Effector memory CD4-positive, alpha-beta T cell (primary cell): ENCODE data around the gene FAF1.
"Not testable (repeated sequence)": the region's sequence is repeated elsewhere in the genome, so short reads cannot be mapped to it uniquely, and the experiment has no call there.

Experiments used
- DNase-seq, 3 donors: peaks; one replicate each; pipeline ENCODE4 v3.0.0-alpha.2; 2020
- H3K27ac ChIP-seq: 2 replicates; pipeline ENCODE4 v1.7.0; 2013; ENCODE audit warnings: mild to moderate bottlenecking, low read length, moderate library complexity; ENCODE audit not compliant: insufficient read depth, poor library complexity, severe bottlenecking
- H3K27me3 ChIP-seq: replicated peaks from 2 replicates; pipeline ENCODE4 v1.7.0; 2013; ENCODE audit warnings: mild to moderate bottlenecking, low read length; ENCODE audit not compliant: insufficient read depth, control insufficient read depth, poor library complexity, severe bottlenecking
- H3K36me3 ChIP-seq: 2 replicates; pipeline ENCODE4 v1.7.0; 2013; ENCODE audit warnings: mild to moderate bottlenecking, low read length, moderate library complexity; ENCODE audit not compliant: control insufficient read depth, insufficient read depth
- H3K4me1 ChIP-seq: 2 replicates; pipeline ENCODE4 v1.7.0; 2013; ENCODE audit warnings: low read length, mild to moderate bottlenecking; ENCODE audit not compliant: control insufficient read depth, insufficient read depth, poor library complexity, severe bottlenecking
- H3K4me3 ChIP-seq: 2 replicates; pipeline ENCODE4 v1.7.0; 2013; ENCODE audit warnings: low read length, low read depth, mild to moderate bottlenecking; ENCODE audit not compliant: insufficient read depth, poor library complexity, severe bottlenecking
- H3K9me3 ChIP-seq: 2 replicates; pipeline ENCODE4 v1.7.0; 2013; ENCODE audit warnings: mild to moderate bottlenecking, low read length, moderate library complexity; ENCODE audit not compliant: control insufficient read depth
- total RNA-seq, 3 donors: gene quantifications; one replicate each; lab custom pipeline; 2026; lab: John Stamatoyannopoulos, UW

Gene FAF1
- 55.4 to 68.3 (median 58.3) reads per million in 3 donors for total RNA-seq

GRCh38 chr1:50959913-50960844 is at the start of gene FAF1:
Gene FAF1 (minus strand): TSS chr1:50960267. CDS start chr1:50959811, 456 bp downstream.
- DNase-seq: peak; percentile 95 to 98 (median 96)
- H3K4me1 ChIP-seq: peaks cover 9% of the 10 kb centered on the region
- H3K27ac ChIP-seq: peak within 1 kb of the TSS; percentile 69
- no peaks in the 10 kb centered on the region for H3K27me3 ChIP-seq
- no peaks in the 10 kb centered on the region for H3K36me3 ChIP-seq
- peak within 1 kb of the TSS; percentile 61 for H3K4me3 ChIP-seq
- H3K9me3 ChIP-seq: no peaks in the 10 kb centered on the region

- H3K9me3 ChIP-seq: no peaks in the 10 kb centered on the region
- no peaks in the 10 kb centered on the region for H3K36me3 ChIP-seq
- no peaks in the 10 kb centered on the region for H3K4me1 ChIP-seq
- H3K27me3 ChIP-seq: no peaks in the 10 kb centered on the region
- H3K27ac ChIP-seq: no peak overlapping the region
- DNase-seq: no peak
- H3K4me3 ChIP-seq: no peak overlapping the region
These were observed 49.3 kb upstream of the FAF1 start for GRCh38 chr1:51009381-51009780.

- H3K4me3 ChIP-seq, H3K4me1 ChIP-seq, H3K27ac ChIP-seq, DNase-seq, H3K36me3 ChIP-seq, H3K9me3 ChIP-seq, H3K27me3 ChIP-seq: not testable (repeated sequence)
These were observed 45.5 kb upstream of the FAF1 start for GRCh38 chr1:51005549-51005948.

GRCh38 chr1:51002516-51002915 is 42.4 kb upstream of the FAF1 start:
- H3K36me3 ChIP-seq: no peaks in the 10 kb centered on the region
- no peak overlapping the region for H3K4me3 ChIP-seq
- H3K27me3 ChIP-seq: no peaks in the 10 kb centered on the region
- no peaks in the 10 kb centered on the region for H3K4me1 ChIP-seq
- no peak for DNase-seq
- no peaks in the 10 kb centered on the region for H3K9me3 ChIP-seq
- no peak overlapping the region for H3K27ac ChIP-seq

GRCh38 chr1:51000651-51001050 is 40.6 kb upstream of the FAF1 start:
- Histone ChIP-seq H3K4me3 (no peak overlapping the region), H3K27me3 (no peaks in the 10 kb centered on the region)

GRCh38 chr1:51000160-51000559 is 40.1 kb upstream of the FAF1 start:
- Histone ChIP-seq H3K4me3 (no peak overlapping the region), H3K27me3 (no peaks in the 10 kb centered on the region)
- no peak for DNase-seq

More at GRCh38 chr1:51000651-51001050, 40.6 kb upstream of the FAF1 start:
- Histone ChIP-seq H3K4me1 (no peaks in the 10 kb centered on the region), H3K9me3 (no peaks in the 10 kb centered on the region), H3K36me3 (no peaks in the 10 kb centered on the region), H3K27ac (no peak overlapping the region)
- no peak for DNase-seq

GRCh38 chr1:50999375-50999774 is 39.3 kb upstream of the FAF1 start:
- not testable (repeated sequence) for H3K9me3 ChIP-seq, H3K27me3 ChIP-seq, H3K4me3 ChIP-seq, H3K4me1 ChIP-seq, H3K36me3 ChIP-seq, H3K27ac ChIP-seq, DNase-seq

More at GRCh38 chr1:51000160-51000559, 40.1 kb upstream of the FAF1 start:
- no peaks in the 10 kb centered on the region for H3K9me3 ChIP-seq
- H3K36me3 ChIP-seq: no peaks in the 10 kb centered on the region
- H3K27ac ChIP-seq: no peak overlapping the region
- H3K4me1 ChIP-seq: no peaks in the 10 kb centered on the region

- Histone ChIP-seq H3K27me3 (no peaks in the 10 kb centered on the region), H3K4me3 (no peak overlapping the region), H3K36me3 (no peaks in the 10 kb centered on the region), H3K9me3 (no peaks in the 10 kb centered on the region), H3K4me1 (no peaks in the 10 kb centered on the region), H3K27ac (no peak overlapping the region)
- DNase-seq: no peak
These were observed 36.0 kb upstream of the FAF1 start for GRCh38 chr1:50996083-50996482.

- no peaks in the 10 kb centered on the region for H3K9me3 ChIP-seq
- H3K4me1 ChIP-seq: no peaks in the 10 kb centered on the region
- H3K4me3 ChIP-seq: no peak overlapping the region
- H3K27me3 ChIP-seq: no peaks in the 10 kb centered on the region
- H3K36me3 ChIP-seq: no peaks in the 10 kb centered on the region
- DNase-seq: no peak
- H3K27ac ChIP-seq: no peak overlapping the region
These were observed 35.6 kb upstream of the FAF1 start for GRCh38 chr1:50995651-50996050.

- no peak for DNase-seq
- Histone ChIP-seq H3K9me3 (no peaks in the 10 kb centered on the region), H3K27me3 (no peaks in the 10 kb centered on the region), H3K4me3 (no peak overlapping the region), H3K4me1 (no peaks in the 10 kb centered on the region), H3K36me3 (no peaks in the 10 kb centered on the region), H3K27ac (no peak overlapping the region)
These were observed 34.9 kb upstream of the FAF1 start for GRCh38 chr1:50994997-50995396.
